HG02943 (cell line): ENCODE data around the gene OR2K2.
"Not testable (repeated sequence)": the region's sequence is repeated elsewhere in the genome, so short reads cannot be mapped to it uniquely, and the experiment has no call there.

Source experiments
- ATAC-seq: cut with Tn5 transposase; IDR thresholded peaks from one replicate; pipeline ENCODE4 v1.9.1; 2021; ENCODE audit warnings: mild to moderate bottlenecking, low read depth, moderate library complexity; ENCODE audit not compliant: unreplicated experiment

The OR2K2 gene, protein sequence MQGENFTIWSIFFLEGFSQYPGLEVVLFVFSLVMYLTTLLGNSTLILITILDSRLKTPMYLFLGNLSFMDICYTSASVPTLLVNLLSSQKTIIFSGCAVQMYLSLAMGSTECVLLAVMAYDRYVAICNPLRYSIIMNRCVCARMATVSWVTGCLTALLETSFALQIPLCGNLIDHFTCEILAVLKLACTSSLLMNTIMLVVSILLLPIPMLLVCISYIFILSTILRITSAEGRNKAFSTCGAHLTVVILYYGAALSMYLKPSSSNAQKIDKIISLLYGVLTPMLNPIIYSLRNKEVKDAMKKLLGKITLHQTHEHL

DNA sequence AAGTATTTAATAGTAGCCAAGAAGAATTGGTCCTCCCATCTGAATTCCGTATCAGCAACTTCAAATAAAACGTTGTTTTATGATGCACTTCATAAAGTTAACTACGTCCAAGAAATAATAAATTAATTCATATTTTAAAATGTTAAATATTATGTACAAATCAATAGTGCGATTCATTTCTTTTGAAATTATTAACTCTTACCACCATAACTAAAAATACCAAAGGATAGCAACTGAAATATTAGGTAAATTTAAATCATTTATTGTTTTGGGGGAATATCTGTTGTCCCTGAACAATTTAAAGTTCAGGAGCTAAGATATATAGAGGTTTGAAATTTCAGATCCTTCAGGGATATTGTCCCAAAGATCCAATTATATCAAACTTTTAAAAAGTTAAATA is at the start of gene OR2K2:
Gene OR2K2, minus strand, starts transcription at position 101 of the 400 bp plus-strand sequence. CDS start 1,791 bp downstream, outside the sequence.
- ATAC-seq: no peak

DNA sequence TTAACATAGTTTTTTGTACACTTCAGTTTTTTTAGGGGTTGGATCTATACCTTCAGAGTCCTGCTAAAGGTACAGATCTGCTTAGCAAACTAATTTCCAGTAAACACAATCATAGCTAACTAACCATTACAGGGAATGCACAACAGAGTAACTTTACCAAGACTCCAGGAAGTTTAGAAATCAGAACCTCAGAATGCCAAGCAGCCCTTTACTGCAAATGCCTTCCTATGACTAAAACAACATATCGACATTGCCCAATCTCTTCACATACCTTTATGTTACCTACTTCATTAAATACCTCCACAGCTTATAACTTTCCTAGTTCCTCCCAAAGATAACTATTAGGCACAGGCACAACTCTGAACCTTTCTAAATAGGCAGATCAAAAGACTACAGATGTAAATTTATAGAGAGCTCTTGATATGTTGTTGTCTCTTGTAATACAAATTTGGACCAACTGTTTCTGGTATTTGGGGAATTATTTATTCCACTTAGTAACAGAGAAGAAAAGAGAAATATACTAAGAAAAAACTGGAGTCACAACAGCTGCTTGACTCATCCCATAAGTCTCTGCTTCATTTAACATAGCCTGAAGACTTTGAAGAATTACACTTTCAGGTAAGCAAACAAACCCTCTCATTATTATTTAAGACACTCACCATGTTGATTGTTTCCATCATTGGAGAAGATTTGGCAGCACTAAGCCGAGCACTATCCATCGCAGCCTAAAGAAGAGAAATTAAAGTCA is 46.0 kb upstream of the OR2K2 start:
- ATAC-seq: no peak

DNA sequence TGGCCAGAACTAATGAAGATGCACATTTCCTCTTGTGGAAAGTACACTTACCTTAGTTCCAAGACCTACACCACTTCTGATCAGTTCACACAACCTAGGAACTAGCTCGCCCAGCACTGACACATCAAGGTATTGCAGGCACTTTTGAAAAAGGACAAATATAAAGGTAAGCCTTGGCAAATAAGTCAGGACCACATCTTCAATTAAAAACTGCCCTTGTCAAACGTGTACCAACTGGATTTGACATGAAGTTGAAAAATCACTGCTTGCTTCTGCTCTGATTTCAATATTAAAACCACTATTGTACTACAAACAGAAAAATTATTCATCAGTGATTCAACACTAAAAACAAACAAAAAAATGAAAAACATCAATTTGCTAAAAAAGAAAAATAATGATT is 45.0 kb upstream of the OR2K2 start:
- no peak for ATAC-seq

DNA sequence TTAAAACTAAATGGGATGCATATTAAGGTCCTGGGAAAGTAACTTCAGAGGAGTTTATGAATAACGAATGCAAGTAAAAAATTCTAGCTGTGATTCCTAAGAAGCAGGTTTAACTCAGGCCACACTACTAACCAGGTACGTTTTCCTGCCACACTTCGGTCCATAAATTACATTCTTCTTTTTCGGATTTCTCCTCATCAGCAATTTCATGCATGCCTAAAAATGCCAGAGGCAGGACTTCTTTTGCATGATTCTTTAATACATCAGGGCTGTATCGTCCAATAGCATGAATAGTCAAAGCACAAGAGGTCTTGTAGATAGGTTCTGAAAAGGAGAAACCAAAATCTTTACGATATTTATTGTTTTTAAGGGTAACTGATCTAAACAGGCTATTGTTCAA is 42.3 kb upstream of the OR2K2 start:
- ATAC-seq: no peak

DNA sequence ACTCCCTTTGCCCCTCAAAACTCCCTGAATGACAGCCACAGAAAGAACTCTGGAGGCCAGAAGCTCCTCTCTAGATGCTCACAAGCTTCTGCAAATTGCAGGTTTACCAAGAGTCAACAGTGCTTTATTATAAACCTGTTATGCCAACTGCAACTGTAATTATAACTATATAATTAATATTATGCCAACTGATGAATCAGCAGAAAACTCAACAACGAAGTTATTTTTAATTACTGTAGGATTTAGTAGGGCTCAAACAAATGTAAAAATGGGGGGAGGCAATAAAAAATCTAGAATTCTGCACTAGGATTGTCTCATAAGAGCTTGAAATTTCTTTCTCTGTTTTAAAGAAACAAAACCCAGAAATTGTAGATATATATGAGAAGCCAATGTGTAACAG is 37.0 kb upstream of the OR2K2 start:
- ATAC-seq: no peak

DNA sequence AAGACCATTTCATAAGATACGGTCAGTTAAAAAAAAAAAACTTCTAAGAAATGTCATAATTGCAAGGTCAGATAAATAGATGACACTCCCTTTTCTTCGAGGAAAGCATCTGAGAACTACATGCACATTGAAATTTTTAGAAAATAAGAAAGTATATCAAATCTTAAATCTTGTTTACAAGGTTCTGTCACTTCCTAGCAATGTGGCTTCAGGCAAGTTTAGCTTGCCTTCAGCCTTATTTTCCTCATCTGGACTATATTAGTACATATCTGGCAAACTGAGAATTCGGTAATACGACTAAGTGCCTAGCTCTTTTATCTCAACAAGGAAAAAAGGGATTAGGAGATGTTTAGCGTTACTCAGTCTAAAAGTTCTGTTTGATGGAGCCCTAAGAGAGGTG is 32.5 kb upstream of the OR2K2 start:
- ATAC-seq: no peak

DNA sequence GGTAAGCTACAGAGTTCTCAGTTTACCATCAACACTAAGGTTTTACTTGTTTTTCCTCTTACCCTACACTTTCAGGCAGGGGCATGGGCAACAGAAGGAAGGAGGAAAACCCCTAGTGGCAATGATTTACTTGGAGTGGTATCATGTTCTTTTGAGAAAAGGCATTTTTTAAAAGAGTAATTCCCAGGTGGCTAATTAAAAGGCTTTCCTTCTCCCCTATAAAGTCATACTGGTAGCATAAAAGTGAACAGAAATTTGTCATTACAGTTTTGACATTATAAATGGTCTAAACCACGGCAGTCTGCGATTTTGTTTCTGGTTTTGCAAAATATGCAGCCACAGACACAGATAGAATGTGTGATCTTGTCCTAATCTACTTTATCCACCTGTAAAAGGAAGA is 30.9 kb upstream of the OR2K2 start:
- no peak for ATAC-seq

DNA sequence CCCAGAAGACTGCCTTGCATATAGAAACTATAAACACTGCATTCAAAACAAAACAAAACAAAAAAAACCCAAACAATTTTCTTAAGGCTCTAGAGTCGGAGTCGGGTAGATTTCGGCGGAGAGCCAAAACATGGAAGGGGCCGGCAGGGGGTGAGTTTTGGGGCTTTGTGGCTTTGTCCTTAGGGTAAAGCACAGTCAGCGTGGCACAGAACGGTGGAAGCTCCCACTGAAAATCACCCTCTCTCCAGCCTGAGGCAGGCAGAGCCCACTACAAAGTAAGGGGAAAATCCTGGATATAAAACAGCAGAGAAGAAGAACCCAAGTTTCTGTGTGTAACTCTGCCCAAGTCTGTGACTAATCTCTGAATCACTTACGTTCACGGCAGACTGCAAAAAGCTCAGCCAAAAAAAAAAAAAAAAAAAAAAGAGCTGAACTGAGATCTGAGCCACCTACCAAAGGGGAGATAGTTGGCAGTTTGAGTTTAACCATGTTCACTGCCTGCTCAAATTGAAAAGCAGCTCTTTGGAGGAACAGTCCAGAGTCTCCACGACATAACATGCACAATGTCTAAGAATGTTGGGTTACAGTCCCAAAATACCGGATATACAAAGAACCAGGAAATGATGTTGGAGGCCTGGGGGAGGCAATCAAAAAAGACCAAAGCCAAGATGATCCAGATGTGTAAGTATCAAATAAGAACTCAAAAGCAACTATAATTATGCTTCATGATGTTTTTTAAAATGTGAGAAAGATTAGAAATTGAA is 26.6 kb upstream of the OR2K2 start:
- ATAC-seq: no peak

DNA sequence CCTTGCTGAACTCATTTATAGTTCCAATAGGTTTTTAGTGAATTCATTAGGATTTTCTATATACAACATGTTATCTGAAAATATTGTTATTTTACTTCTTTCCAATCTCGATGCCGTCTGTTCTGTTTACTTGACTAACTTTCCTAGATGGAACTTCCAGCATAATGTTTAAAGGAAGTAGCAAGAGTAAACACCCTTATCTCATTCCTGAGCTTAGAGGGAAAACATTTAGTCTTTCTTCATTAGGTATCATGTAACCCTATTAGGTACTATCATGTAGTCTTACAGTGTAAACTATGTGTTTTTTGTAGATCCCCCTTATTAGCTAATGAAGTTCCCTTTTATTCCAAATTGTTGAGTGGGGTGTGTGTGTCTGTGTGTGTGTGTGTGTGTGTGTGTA is 22.5 kb upstream of the OR2K2 start:
- ATAC-seq: no peak

DNA sequence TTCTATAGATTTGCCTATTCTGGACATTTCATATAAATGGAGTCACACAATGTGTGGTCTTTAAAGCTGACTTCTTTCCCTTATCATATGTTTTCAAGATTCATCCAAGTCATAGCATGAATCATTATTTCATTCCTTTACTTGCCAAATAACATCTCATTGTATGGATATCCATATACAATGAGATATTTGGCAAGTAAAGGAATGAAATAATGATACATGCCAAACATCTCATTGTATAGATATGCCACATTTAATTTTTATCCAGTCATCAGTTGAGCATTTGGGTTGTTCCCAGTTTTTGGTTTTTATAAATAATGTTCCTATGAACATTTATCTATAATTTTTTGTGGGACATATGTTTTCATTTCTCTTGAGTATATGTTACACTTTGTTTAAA is 20.5 kb upstream of the OR2K2 start:
- no peak for ATAC-seq

DNA sequence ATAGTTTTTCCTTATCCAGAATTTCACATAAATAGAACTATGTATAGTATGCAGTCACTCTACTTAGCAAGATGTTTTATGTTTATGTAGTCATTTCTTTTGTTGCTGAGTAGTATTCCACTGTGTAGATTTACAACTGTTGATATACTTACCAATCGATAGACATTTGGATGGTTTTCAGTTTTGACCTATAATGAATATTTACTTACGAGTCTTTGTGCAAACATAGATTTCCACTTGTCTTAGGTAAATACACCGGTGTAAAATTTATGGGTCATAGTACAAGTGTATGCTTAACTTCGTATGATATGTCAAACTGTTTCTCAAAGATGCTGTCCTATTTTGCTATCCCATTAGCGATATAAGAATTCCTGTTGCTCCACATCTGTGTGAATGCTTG is 19.7 kb upstream of the OR2K2 start:
- no peak for ATAC-seq

DNA sequence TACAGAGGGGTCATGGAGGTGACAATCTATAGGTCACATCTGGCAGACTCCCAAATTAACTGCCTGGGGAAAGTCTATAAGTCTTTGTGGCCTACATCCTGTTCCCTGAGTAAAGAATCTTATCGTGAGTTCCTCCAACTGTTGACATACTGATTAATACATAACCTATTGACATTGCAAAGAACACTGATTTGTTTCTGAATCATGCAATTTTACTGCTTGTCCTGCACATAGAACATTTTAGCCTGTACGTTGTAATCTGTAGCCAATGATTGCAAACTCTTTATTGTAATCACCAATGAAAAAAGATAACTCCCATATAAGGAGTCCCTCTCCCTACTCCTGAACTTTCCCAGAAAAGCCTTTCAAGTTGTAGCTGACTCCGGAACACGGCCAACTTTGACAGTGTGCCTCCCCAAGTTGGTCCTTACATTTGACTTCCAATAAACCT is 18.8 kb upstream of the OR2K2 start:
- ATAC-seq: no peak

DNA sequence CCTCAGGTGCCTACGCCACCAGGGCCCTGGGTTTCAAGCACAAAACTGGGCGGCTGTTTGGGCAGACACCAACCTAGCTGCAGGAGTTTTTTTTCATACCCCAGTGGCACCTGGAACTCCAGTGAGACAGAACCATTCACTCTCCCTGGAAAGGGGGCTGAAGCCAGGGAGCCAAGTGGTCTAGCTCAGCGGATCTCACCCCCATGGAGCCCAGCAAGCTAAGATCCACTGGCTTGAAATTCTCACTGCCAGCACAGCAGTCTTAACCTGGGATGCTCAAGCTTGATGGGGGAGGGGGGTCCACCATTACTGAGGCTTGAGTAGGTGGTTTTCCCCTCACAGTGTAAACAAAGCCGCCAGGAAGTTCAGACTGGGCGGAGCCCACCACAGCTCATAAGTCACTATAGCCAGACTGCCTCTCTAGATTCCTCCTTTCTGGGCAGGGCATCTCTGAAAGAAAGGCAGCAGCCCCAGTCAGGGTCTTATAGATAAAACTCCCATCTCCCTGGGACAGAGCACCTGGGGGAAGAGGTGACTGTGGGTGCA is 4.4 kb upstream of the OR2K2 start:
- not testable (repeated sequence) for ATAC-seq

DNA sequence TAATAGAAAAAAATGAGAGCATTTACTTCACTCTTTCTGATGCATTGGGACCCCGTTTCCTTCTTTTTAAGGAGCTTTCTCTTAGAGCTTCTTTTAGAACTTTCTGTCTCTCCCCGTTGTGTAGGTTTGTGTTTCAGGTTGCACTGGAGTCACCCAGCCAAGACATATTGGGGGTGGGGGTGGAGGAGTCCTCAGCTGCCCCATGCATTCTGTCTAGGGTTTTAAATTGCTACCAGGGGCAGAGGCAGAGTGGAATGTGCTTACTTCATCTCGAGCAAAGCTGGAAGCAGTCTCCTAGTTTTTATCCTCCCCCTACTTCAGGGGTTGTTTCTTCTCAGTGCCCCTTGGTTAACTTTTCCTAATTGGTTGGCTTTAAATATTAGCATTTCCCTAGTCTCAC is 9.4 kb downstream of the OR2K2 start:
- ATAC-seq: no peak

DNA sequence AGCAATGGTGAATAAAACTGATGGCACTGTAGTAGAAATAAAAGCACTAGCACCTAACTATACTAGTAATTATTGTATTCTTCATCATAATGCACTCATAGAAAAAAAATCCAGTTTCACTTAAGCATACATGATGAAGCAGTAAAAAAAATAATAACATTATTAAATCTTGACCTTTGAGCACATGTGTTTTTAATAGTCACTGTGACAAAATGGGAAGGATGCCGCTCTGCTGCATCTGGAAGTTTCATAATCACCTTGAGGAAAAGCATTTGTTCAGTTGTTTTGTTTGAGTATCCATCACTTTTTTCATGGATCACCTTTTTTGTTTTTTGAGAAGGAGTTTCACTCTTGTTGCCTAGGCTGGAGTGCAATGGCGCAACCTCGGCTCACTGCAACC is 13.2 kb downstream of the OR2K2 start:
- ATAC-seq: no peak

DNA sequence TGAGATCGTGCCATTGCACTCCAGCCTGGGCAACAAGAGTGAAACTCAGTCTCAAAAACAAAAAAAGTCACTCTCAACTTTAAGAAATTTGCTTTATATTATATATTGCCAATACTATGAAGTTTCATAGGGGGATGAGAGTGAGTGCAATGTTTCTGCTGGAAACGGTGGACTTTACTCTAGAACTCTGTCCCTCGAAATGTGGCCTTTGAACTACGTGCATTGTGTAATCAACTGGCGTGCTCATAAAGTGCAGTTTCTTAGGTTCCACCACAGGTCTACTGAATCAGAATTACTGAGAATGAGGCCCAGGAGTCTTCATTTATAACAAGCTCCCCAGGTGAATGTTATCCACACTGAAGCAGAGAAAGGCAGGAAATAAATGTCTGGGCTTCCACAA is 24.1 kb downstream of the OR2K2 start:
- no peak for ATAC-seq

DNA sequence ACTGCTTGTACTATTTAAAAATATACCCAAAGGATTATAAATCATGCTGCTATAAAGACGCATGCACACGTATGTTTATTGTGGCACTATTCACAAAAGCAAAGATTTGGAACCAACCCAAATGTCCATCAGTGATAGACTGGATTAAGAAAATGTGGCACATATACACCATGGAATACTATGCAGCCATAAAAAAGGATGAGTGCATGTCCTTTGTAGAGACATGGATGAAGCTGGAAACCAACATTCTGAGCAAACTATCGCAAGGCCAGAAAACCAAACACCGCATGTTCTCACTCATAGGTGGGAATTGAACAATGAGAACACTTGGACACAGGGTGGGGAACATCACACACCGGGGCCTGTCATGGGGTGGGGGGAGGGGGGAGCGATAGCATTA is 26.0 kb downstream of the OR2K2 start:
- not testable (repeated sequence) for ATAC-seq

DNA sequence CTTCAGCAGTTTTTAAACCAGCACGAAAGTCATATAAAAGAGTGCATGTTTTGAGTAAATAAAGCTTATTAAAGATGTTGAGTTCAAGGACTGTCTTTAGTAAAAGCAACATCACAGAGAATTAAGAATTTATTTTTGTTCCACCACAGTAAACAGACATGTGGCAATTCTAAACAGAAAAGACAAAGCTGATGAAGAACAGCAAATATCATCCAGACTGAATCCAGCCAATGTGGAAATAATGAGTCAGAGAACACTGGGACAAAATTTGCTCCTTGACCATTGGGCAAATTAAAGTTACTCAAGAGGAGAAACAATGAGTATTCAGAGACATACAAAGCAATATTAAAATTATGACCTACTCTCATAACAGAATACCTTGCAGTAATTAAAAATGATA is 28.8 kb downstream of the OR2K2 start:
- no peak for ATAC-seq

DNA sequence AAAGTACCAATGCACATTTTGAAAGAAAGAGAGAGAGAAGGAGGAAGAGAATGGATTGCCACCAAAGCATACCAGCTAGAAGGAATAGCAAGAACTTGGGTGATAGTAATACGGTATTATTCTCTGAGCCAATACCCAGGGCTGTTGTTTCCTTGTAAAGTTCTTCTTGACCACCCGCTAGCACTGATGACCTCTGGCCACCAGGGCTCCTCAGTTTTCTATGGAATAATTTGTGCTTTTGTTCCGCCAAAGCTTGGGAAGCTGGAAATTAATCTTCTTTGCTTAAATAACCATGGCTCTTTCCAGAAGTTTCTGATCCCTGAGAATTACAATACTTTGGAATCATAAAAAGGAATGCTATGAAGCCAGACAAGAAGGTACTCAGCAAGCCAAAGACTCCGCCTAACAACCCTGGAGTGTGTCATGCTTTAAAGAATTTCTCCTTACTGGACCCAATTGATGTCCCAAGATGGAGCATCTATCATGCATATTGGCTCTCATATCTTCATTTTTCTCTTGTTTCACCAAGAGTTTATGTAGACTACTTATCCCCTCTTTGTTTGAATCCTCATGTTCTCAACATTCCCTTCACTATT is 29.8 kb downstream of the OR2K2 start:
- ATAC-seq: no peak

DNA sequence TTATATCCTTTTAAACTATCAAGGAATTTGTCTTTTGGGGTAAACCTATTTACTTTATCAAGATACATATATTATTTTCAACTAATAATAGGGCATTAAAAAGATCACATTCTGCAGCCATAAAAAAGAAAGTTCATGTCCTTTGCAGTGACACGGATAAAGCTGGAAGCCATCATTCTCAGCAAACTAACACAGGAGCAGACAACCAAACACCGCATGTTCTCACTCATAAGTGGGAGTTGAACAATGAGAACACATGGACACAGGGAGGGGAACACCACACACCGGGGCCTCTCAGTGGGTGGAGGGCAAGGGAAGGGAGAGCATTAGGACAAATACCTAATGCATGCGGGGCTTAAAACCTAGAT is 30.4 kb downstream of the OR2K2 start:
- ATAC-seq: not testable (repeated sequence)
